T-helper 1 cell treated with Interleukin-12 subunit alpha and Interleukin-12 subunit beta and Interleukin-4 antibody, amounts not matched to agents 30 μg/mL and 1 μg/mL, for 36 hours (primary cell): ENCODE measurements around the gene SINHCAF.

Experiments used
- H3K27ac Mint-ChIP-seq: one replicate; pipeline ENCODE4 v1.8.0; 2021; ENCODE audit warnings: mild to moderate bottlenecking, mixed read lengths
- H3K27me3 Mint-ChIP-seq: one replicate; pipeline ENCODE4 v1.8.0; 2021; ENCODE audit warnings: low read depth, mixed read lengths
- H3K36me3 Mint-ChIP-seq: one replicate; pipeline ENCODE4 v1.8.0; 2021; ENCODE audit warnings: low read depth, mixed read lengths
- H3K4me1 Mint-ChIP-seq: one replicate; pipeline ENCODE4 v1.8.0; 2021; ENCODE audit warnings: low read depth, mixed read lengths
- H3K4me3 Mint-ChIP-seq: one replicate; pipeline ENCODE4 v1.8.0; 2021; ENCODE audit warnings: mild to moderate bottlenecking, moderate library complexity, mixed read lengths
- H3K9me3 Mint-ChIP-seq: one replicate; pipeline ENCODE4 v1.8.0; 2021; ENCODE audit warnings: mixed read lengths

The SINHCAF gene

GRCh38 chr12:31303466-31303865 is 22.5 kb downstream of the SINHCAF start:
- H3K9me3 Mint-ChIP-seq = no peaks in the 10 kb centered on the region
- peaks cover 40% of the 10 kb centered on the region for H3K36me3 Mint-ChIP-seq
- H3K27me3 Mint-ChIP-seq = no peaks in the 10 kb centered on the region
- peak overlapping the region; percentile 37 for H3K27ac Mint-ChIP-seq
- no peak overlapping the region for H3K4me3 Mint-ChIP-seq
- H3K4me1 Mint-ChIP-seq = peaks cover 29% of the 10 kb centered on the region

- Mint-ChIP-seq H3K36me3 (peaks cover 42% of the 10 kb centered on the region), H3K4me3 (no peak overlapping the region), H3K4me1 (peaks cover 26% of the 10 kb centered on the region), H3K27me3 (no peaks in the 10 kb centered on the region), H3K27ac (no peak overlapping the region), H3K9me3 (no peaks in the 10 kb centered on the region)
These were observed 24.6 kb downstream of the SINHCAF start for GRCh38 chr12:31301311-31301710.

- Mint-ChIP-seq H3K9me3 (no peaks in the 10 kb centered on the region), H3K36me3 (peaks cover 41% of the 10 kb centered on the region), H3K4me1 (peaks cover 25% of the 10 kb centered on the region), H3K27ac (no peak overlapping the region), H3K4me3 (no peak overlapping the region), H3K27me3 (no peaks in the 10 kb centered on the region)
These were observed 25.2 kb downstream of the SINHCAF start for GRCh38 chr12:31300783-31301182.

GRCh38 chr12:31300341-31300740 is 25.6 kb downstream of the SINHCAF start:
- Mint-ChIP-seq H3K36me3 (peaks cover 41% of the 10 kb centered on the region), H3K27ac (no peak overlapping the region)

GRCh38 chr12:31298922-31299321 is 27.0 kb downstream of the SINHCAF start:
- Mint-ChIP-seq H3K36me3 (peaks cover 39% of the 10 kb centered on the region), H3K27ac (peak overlapping the region; percentile 45), H3K27me3 (no peaks in the 10 kb centered on the region)

More at GRCh38 chr12:31300341-31300740, 25.6 kb downstream of the SINHCAF start:
- no peaks in the 10 kb centered on the region for H3K27me3 Mint-ChIP-seq
- H3K4me3 Mint-ChIP-seq = no peak overlapping the region
- H3K9me3 Mint-ChIP-seq = no peaks in the 10 kb centered on the region
- H3K4me1 Mint-ChIP-seq = peaks cover 25% of the 10 kb centered on the region

GRCh38 chr12:31298515-31298910 is 27.4 kb downstream of the SINHCAF start:
- no peak overlapping the region for H3K27ac Mint-ChIP-seq
- no peaks in the 10 kb centered on the region for H3K9me3 Mint-ChIP-seq
- H3K4me1 Mint-ChIP-seq = peaks cover 27% of the 10 kb centered on the region
- no peak overlapping the region for H3K4me3 Mint-ChIP-seq
- no peaks in the 10 kb centered on the region for H3K27me3 Mint-ChIP-seq
- peaks cover 39% of the 10 kb centered on the region for H3K36me3 Mint-ChIP-seq

More at GRCh38 chr12:31298922-31299321, 27.0 kb downstream of the SINHCAF start:
- no peak overlapping the region for H3K4me3 Mint-ChIP-seq
- H3K4me1 Mint-ChIP-seq = peaks cover 30% of the 10 kb centered on the region
- no peaks in the 10 kb centered on the region for H3K9me3 Mint-ChIP-seq

GRCh38 chr12:31297572-31298514 is 28.1 kb downstream of the SINHCAF start:
- Mint-ChIP-seq H3K27ac (peak overlapping the region; percentile 47), H3K36me3 (peaks cover 42% of the 10 kb centered on the region), H3K4me3 (no peak overlapping the region), H3K27me3 (no peaks in the 10 kb centered on the region), H3K4me1 (peaks cover 21% of the 10 kb centered on the region), H3K9me3 (no peaks in the 10 kb centered on the region)

GRCh38 chr12:31289441-31289840 is 36.5 kb downstream of the SINHCAF start:
- Mint-ChIP-seq H3K36me3 (peaks cover 41% of the 10 kb centered on the region), H3K27me3 (no peaks in the 10 kb centered on the region)

GRCh38 chr12:31288381-31288780 is 37.6 kb downstream of the SINHCAF start:
- H3K36me3 Mint-ChIP-seq = peaks cover 42% of the 10 kb centered on the region
- H3K27ac Mint-ChIP-seq = no peak overlapping the region
- H3K27me3 Mint-ChIP-seq = no peaks in the 10 kb centered on the region
- peaks cover 2% of the 10 kb centered on the region for H3K4me1 Mint-ChIP-seq
- H3K9me3 Mint-ChIP-seq = no peaks in the 10 kb centered on the region
- no peak overlapping the region for H3K4me3 Mint-ChIP-seq

More at GRCh38 chr12:31289441-31289840, 36.5 kb downstream of the SINHCAF start:
- H3K4me1 Mint-ChIP-seq = peaks cover 3% of the 10 kb centered on the region
- no peak overlapping the region for H3K4me3 Mint-ChIP-seq
- H3K27ac Mint-ChIP-seq = no peak overlapping the region
- H3K9me3 Mint-ChIP-seq = no peaks in the 10 kb centered on the region

- H3K36me3 Mint-ChIP-seq = peaks cover 39% of the 10 kb centered on the region
- H3K4me3 Mint-ChIP-seq = no peak overlapping the region
- H3K27me3 Mint-ChIP-seq = no peaks in the 10 kb centered on the region
- no peak overlapping the region for H3K27ac Mint-ChIP-seq
- H3K4me1 Mint-ChIP-seq = peaks cover 5% of the 10 kb centered on the region
- no peaks in the 10 kb centered on the region for H3K9me3 Mint-ChIP-seq
These were observed 45.8 kb downstream of the SINHCAF start for GRCh38 chr12:31280183-31280582.

- H3K4me1 Mint-ChIP-seq = peaks cover 5% of the 10 kb centered on the region
- H3K27ac Mint-ChIP-seq = no peak overlapping the region
- no peaks in the 10 kb centered on the region for H3K27me3 Mint-ChIP-seq
- peaks cover 37% of the 10 kb centered on the region for H3K36me3 Mint-ChIP-seq
- no peak overlapping the region for H3K4me3 Mint-ChIP-seq
- H3K9me3 Mint-ChIP-seq = no peaks in the 10 kb centered on the region
These were observed 46.5 kb downstream of the SINHCAF start for GRCh38 chr12:31279390-31279924.

- H3K36me3 Mint-ChIP-seq = peaks cover 31% of the 10 kb centered on the region
- H3K9me3 Mint-ChIP-seq = no peaks in the 10 kb centered on the region
- H3K27me3 Mint-ChIP-seq = no peaks in the 10 kb centered on the region
- H3K4me1 Mint-ChIP-seq = peaks cover 5% of the 10 kb centered on the region
- H3K4me3 Mint-ChIP-seq = no peak overlapping the region
- H3K27ac Mint-ChIP-seq = no peak overlapping the region
These were observed 47.1 kb downstream of the SINHCAF start for GRCh38 chr12:31278832-31279231.

- Mint-ChIP-seq H3K4me1 (peaks cover 5% of the 10 kb centered on the region), H3K27me3 (no peaks in the 10 kb centered on the region), H3K9me3 (no peaks in the 10 kb centered on the region), H3K4me3 (no peak overlapping the region), H3K27ac (no peak overlapping the region), H3K36me3 (peaks cover 27% of the 10 kb centered on the region)
These were observed 47.5 kb downstream of the SINHCAF start for GRCh38 chr12:31278424-31278823.

- no peak overlapping the region for H3K27ac Mint-ChIP-seq
- no peak overlapping the region for H3K4me3 Mint-ChIP-seq
- peaks cover 5% of the 10 kb centered on the region for H3K4me1 Mint-ChIP-seq
- H3K36me3 Mint-ChIP-seq = peaks cover 22% of the 10 kb centered on the region
- H3K27me3 Mint-ChIP-seq = no peaks in the 10 kb centered on the region
- no peaks in the 10 kb centered on the region for H3K9me3 Mint-ChIP-seq
These were observed 48.9 kb downstream of the SINHCAF start for GRCh38 chr12:31277081-31277480.

GRCh38 chr12:31275491-31275890 is 50.5 kb downstream of the SINHCAF start:
- Mint-ChIP-seq H3K4me1 (peaks cover 5% of the 10 kb centered on the region), H3K9me3 (no peaks in the 10 kb centered on the region)

More at GRCh38 chr12:31275491-31275890, 50.5 kb downstream of the SINHCAF start:
- no peak overlapping the region for H3K27ac Mint-ChIP-seq
- H3K36me3 Mint-ChIP-seq = peaks cover 19% of the 10 kb centered on the region
- H3K27me3 Mint-ChIP-seq = no peaks in the 10 kb centered on the region
- no peak overlapping the region for H3K4me3 Mint-ChIP-seq
